HCT116 (cell line): ENCODE measurements around the gene CLPTM1L.

Experiments
- EGR1 ChIP-seq: IDR thresholded peaks from 2 replicates; pipeline ENCODE4 v1.6.1; 2012; ENCODE audit warnings: low read depth
- ELF1 ChIP-seq: IDR thresholded peaks from 2 replicates; pipeline ENCODE4 v1.6.1; 2012; ENCODE audit warnings: low read depth, borderline replicate concordance
- EZH2 ChIP-seq: fragments of 200-600 bp; sonication (generic); IDR thresholded peaks from 2 replicates; pipeline ENCODE4 v1.6.1; 2017; ENCODE audit warnings: antibody characterized with exemption, mixed run types
- EZH2phosphoT487 ChIP-seq: fragments of 200-600 bp; IDR thresholded peaks from 2 replicates; pipeline ENCODE4 v1.6.1; 2018; ENCODE audit warnings: antibody characterized with exemption, borderline replicate concordance
- MAX ChIP-seq: IDR thresholded peaks from 2 replicates; pipeline ENCODE4 v1.6.1; 2012
- POLR2A ChIP-seq: IDR thresholded peaks from 2 replicates; pipeline ENCODE4 v1.7.0; 2011; ENCODE audit warnings: borderline replicate concordance; ENCODE audit not compliant: insufficient read depth, insufficient read length; ENCODE audit errors: extremely low read depth
- POLR2AphosphoS5 ChIP-seq: IDR thresholded peaks from 2 replicates; pipeline ENCODE4 v1.6.1; 2011; ENCODE audit warnings: mild to moderate bottlenecking, low read depth, low read length, moderate library complexity
- SP1 ChIP-seq: IDR thresholded peaks from 2 replicates; pipeline ENCODE4 v1.6.1; 2012; ENCODE audit warnings: low read depth
- TF ChIP-seq, protein P1 (sequence below): IDR thresholded peaks from 2 replicates; pipeline ENCODE4 v1.6.1; 2012
- TF ChIP-seq, protein P2 (sequence below), 3 experiments: fragments of 200-600 bp in 1 of 3; sonication (generic) in 1 of 3; IDR thresholded peaks in 2 of 3; conservative IDR thresholded peaks in 1 of 3; 2 replicates each; pipeline ENCODE4 v1.5.1; 2012 to 2017; ENCODE audit warnings: low read depth in 2 of 3, low read length in 2 of 3, antibody characterized with exemption in 1 of 3, borderline replicate concordance in 1 of 3, control low read depth in 1 of 3, mild to moderate bottlenecking in 1 of 3, mixed read lengths in 1 of 3, mixed run types in 1 of 3, moderate library complexity in 1 of 3; ENCODE audit not compliant: insufficient read depth in 1 of 3
- TF ChIP-seq, protein P3 (sequence below): IDR thresholded peaks from 2 replicates; pipeline ENCODE4 v1.6.1; 2012; ENCODE audit warnings: low read depth

DNA sequence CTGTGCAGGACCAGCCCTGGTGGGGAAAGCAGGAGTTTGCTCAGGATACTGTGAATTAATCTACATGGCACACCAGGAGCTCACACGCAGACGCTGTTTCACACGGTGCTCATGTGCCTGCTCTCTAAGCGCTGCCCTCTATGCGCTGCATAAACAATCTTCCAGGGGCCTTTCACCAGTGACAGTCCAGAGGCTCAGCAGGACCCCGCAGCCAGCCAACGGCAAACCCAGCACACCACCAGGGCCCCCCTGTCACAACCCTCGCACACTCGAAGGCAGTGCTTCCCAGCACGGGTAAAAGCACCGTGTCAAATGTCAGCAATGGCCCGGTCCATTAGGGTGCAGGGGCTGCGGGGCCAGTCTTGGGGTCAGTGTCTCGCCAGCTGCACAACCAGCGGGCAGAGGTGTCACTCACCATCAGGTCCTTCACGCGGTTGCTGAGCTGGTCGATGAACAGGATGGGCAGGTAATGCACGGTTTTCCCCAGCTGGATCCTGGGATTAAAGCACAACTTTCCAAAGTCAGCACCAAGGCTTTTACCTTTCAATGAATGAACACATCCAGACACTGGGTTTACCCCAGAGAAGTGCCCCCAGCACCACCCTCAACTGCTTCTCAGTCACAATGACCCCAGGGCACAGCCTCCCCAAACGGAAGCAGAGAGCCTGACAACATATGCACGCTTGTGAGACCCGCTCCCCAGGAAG lies 7.3 kb downstream of the CLPTM1L start:
- TF ChIP-seq POLR2A (no peak), EZH2 (no peak), MAX (no peak), SP1 (no peak), EZH2phosphoT487 (no peak), ELF1 (no peak), POLR2AphosphoS5 (no peak), EGR1 (no peak)
- TF ChIP-seq, protein P1, sequence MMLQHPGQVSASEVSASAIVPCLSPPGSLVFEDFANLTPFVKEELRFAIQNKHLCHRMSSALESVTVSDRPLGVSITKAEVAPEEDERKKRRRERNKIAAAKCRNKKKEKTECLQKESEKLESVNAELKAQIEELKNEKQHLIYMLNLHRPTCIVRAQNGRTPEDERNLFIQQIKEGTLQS = no peak
- TF ChIP-seq, protein P2, sequence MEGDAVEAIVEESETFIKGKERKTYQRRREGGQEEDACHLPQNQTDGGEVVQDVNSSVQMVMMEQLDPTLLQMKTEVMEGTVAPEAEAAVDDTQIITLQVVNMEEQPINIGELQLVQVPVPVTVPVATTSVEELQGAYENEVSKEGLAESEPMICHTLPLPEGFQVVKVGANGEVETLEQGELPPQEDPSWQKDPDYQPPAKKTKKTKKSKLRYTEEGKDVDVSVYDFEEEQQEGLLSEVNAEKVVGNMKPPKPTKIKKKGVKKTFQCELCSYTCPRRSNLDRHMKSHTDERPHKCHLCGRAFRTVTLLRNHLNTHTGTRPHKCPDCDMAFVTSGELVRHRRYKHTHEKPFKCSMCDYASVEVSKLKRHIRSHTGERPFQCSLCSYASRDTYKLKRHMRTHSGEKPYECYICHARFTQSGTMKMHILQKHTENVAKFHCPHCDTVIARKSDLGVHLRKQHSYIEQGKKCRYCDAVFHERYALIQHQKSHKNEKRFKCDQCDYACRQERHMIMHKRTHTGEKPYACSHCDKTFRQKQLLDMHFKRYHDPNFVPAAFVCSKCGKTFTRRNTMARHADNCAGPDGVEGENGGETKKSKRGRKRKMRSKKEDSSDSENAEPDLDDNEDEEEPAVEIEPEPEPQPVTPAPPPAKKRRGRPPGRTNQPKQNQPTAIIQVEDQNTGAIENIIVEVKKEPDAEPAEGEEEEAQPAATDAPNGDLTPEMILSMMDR (IDR thresholded peaks at IDR 0.05 in 2 of 3, conservative IDR thresholded peaks at IDR 0.05 in 1 of 3; ENCODE audit: borderline replicate concordance in 1 of 3, insufficient read depth in 1 of 3, low read depth in 2 of 3, low read length in 2 of 3) = no peak
- TF ChIP-seq, protein P3, sequence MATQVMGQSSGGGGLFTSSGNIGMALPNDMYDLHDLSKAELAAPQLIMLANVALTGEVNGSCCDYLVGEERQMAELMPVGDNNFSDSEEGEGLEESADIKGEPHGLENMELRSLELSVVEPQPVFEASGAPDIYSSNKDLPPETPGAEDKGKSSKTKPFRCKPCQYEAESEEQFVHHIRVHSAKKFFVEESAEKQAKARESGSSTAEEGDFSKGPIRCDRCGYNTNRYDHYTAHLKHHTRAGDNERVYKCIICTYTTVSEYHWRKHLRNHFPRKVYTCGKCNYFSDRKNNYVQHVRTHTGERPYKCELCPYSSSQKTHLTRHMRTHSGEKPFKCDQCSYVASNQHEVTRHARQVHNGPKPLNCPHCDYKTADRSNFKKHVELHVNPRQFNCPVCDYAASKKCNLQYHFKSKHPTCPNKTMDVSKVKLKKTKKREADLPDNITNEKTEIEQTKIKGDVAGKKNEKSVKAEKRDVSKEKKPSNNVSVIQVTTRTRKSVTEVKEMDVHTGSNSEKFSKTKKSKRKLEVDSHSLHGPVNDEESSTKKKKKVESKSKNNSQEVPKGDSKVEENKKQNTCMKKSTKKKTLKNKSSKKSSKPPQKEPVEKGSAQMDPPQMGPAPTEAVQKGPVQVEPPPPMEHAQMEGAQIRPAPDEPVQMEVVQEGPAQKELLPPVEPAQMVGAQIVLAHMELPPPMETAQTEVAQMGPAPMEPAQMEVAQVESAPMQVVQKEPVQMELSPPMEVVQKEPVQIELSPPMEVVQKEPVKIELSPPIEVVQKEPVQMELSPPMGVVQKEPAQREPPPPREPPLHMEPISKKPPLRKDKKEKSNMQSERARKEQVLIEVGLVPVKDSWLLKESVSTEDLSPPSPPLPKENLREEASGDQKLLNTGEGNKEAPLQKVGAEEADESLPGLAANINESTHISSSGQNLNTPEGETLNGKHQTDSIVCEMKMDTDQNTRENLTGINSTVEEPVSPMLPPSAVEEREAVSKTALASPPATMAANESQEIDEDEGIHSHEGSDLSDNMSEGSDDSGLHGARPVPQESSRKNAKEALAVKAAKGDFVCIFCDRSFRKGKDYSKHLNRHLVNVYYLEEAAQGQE = no peak
